HS-27A (cell line): ENCODE data around the gene CDH13.
A peak's percentile ranks its signal among the peaks of the same experiment; 100 is the strongest.

ENCODE experiments used
- DNase-seq: peaks from one replicate; pipeline ENCODE4 v3.0.0-alpha.2; 2012; ENCODE audit warnings: low read depth, missing footprints

The CDH13 gene

GRCh38 chr16:83185902-83186301, 559.1 kb downstream of the CDH13 start:
- DNase-seq: no peak

DNA sequence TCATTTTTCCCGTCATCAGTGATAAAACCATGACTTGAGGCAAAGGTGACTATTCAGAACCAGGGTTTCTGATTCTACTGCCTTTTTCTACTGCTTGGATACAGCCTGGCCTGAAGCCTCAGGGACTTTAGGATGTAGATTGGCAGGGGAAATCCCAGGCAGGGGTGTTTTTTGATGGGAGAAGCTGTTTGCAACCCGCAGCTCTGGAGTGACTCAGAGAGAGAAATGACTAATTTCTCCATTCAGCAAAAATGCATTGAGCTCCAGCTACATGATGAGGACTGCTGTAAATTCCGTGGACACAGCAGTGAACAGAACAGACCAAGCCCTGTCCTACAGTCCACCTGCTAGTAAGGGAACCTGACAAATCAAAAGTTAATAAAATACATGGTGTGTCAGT, 560.6 kb downstream of the CDH13 start:
- DNase-seq: peak; percentile 20

DNA sequence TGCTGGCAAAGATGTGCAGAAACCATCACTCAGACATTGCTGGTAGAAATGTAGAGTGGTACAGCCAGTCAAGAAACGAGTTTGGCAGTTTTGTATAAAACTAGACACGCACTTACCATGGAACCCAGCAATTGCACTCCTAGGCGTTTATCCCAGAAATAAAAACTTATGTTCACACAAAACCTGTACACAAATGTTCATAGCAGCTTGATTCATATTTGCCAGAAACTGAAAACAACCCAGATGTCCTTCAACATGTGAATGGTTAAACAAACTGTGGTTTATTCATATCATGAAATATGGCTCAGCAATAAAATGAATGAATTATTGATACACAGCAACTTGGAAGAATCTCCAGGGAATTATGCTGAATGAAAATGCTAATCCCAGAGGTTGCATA, 570.0 kb downstream of the CDH13 start:
- no peak for DNase-seq

DNA sequence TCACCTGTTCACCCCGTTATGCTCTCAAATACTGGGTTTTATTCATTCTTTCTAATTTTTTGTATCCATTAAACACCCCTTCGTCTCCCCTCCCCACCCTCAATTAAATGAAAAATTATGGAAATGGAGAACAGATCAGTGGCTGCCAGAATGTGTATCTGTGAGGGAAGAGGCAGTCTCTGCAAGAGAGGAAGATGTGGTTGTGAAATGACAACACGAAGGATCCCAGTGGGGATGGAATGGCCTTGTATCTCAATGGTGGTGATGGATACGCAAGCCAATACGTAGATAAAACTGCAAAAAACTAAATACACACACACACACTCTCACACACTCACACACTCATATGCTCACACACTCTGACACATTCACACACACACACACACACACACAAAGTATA, 570.7 kb downstream of the CDH13 start:
- no peak for DNase-seq

DNA sequence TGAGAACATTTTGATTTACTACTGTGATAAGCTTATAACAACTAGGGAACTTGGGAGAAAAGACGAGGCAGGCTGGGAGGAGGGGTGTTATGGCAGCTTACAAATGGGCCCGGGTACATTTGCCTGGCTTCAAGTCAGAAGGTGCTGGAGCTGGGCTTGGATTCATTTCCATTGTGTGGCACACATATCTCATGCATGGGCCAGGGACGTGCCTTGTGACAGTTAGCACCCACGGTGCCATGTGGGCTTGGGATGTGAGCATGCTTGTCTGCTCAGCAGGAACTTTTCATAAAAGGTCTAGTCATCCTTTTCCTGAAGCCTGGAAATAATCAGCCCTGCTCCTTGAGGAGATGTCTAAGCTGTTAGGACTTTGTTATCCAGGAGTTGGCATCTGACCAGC, 572.2 kb downstream of the CDH13 start:
- DNase-seq: no peak

- no peak for DNase-seq
These were observed 573.4 kb downstream of the CDH13 start for GRCh38 chr16:83200005-83200779.

- DNase-seq: no peak
These were observed 575.0 kb downstream of the CDH13 start for GRCh38 chr16:83201748-83202147.

GRCh38 chr16:83205896-83206295, 579.1 kb downstream of the CDH13 start:
- no peak for DNase-seq

GRCh38 chr16:83206426-83206825, 579.7 kb downstream of the CDH13 start:
- no peak for DNase-seq

DNA sequence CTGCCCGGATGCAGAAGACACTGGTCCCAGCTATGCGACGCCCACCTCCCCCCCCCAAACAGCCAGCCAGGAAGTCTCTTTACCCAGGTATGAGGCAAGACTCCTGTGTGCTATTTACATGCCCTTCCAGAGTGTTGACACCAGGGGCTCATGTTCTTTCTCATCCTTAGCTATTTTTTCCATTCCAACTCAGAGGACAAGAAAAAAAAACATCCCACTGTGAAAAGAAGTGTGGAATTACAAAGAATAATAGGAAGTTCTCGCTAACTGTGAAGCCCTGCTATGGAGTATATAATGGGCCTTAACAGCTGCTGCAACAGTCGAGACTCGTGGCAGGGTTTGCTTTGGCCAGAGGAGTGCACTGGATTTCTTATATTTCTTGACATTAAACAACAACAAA, 584.9 kb downstream of the CDH13 start:
- no peak for DNase-seq

- no peak for DNase-seq
These were observed 585.6 kb downstream of the CDH13 start for GRCh38 chr16:83212301-83212841.

DNA sequence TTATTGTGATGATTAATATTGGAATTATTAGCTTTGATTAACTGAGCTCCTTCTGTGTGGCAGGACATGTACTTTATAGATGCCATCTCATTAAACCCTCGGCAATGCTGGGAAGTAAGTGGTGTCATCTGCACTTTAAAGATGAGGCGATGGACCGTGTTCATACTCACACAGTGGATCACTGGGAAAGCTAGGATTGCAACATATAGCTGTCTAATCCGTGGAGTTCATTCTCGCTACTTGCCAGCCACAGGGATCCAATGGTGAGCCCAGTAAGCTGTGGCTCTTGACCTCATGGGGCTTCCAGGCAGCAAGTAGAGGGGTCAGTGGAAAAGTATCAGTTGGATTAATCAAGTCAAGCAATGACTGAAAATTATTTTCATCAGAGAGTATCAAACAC, 587.9 kb downstream of the CDH13 start:
- no peak for DNase-seq

DNA sequence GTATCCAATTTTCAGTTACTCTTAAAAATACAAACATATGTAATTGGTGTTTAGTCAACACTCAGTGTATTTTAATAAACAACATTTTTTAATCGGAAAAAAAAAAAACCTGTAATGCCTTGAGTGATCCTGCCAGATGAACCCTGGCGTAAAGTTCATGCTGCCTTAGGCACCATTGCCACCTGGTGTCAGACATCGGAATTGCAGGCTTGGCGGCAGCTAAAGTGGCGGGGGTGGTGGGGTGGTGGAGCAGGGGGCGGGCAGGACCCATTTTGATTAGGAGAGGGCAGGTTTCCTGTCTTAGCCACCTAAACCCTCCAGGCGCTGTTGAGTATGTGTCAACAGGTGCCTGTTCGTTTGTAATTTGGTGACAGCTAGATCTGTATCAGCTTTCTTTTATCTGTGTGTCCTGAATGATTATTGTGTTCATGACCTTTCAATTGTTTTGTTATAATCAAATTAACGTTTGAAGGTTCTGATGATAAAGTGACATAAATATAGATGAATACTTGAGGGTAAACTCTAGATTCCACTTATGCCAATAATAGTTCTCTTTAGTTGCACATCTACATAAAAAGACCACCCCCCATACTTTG, 588.7 kb downstream of the CDH13 start:
- DNase-seq: peak; percentile 23

GRCh38 chr16:83219285-83219684, 592.5 kb downstream of the CDH13 start:
- DNase-seq: no peak

DNA sequence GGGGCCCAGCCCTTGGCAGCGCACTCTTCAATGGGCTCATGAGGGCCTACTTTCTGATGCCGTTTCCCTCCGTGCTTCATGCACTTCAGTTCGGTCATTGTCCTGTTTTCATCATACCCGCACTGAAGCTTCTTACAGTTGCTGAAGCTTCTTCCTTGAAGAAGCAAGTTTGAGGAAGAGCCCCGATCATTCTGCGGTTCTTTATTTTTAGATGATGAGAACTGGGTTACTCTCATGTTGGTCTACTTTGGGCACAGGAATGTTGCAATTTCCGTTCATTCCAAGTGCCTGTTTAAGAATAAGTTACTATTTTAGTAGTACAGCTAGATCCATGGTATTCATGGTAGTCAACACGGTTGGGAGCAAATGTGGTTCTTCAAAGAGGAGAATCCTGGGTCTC, 593.3 kb downstream of the CDH13 start:
- no peak for DNase-seq

DNA sequence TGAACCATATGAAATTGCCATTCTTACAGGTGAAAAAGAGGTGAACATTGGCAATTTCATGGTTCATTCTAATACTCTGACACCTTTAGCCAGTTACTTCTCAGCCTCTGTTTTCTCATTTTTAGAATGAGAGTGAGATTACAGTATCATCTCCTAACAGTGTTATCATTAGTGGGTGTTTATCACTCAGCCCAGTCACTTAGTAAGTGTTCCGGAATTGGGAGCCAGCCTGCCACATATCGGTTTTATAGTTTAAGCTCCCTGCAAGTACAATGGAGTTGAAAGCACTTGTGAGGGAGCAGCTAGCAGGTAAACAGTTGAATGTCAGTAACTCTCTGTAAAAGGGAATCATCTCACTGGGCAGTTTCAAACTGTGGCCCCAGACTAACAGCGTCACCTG, 597.9 kb downstream of the CDH13 start:
- DNase-seq: no peak

- DNase-seq: no peak
These were observed 600.6 kb downstream of the CDH13 start for GRCh38 chr16:83227336-83227735.

GRCh38 chr16:83231729-83232128, 605.0 kb downstream of the CDH13 start:
- DNase-seq: no peak

DNA sequence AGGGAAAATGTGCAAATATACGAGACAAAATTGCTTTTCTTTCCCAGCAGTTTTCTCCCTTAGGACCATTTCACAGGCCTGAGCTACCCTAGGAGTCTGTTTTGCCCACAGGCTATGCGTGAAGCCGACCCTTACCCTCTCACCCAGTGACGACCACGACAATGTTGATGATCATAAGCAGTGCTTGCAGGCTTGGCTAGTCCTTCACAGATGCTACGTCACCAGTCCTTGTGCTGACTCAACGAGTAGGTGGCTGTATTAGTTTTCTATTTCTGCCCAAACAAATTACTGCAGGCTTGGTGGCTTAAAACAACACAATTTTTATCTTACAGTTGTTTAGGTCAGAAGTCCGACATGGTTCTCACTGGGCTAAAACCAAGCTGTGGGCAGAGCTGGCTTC, 606.4 kb downstream of the CDH13 start:
- DNase-seq: no peak

- no peak for DNase-seq
These were observed 612.4 kb downstream of the CDH13 start for GRCh38 chr16:83238949-83239691.

GRCh38 chr16:83244057-83244456, 617.3 kb downstream of the CDH13 start:
- no peak for DNase-seq

- no peak for DNase-seq
These were observed 618.3 kb downstream of the CDH13 start for GRCh38 chr16:83245061-83245460.

- no peak for DNase-seq
These were observed 621.1 kb downstream of the CDH13 start for GRCh38 chr16:83247767-83248372.
